Hematopoietic multipotent progenitor cell treated with erythropoietin and hydrocortisone succinate and interleukin-3 and kit ligand, for 8 days (in vitro differentiated cells): ENCODE results near the gene SIM1.

Experiments
- DNase-seq: peaks from one replicate; pipeline ENCODE4 v3.0.0-alpha.2; 2015

Gene SIM1

DNA sequence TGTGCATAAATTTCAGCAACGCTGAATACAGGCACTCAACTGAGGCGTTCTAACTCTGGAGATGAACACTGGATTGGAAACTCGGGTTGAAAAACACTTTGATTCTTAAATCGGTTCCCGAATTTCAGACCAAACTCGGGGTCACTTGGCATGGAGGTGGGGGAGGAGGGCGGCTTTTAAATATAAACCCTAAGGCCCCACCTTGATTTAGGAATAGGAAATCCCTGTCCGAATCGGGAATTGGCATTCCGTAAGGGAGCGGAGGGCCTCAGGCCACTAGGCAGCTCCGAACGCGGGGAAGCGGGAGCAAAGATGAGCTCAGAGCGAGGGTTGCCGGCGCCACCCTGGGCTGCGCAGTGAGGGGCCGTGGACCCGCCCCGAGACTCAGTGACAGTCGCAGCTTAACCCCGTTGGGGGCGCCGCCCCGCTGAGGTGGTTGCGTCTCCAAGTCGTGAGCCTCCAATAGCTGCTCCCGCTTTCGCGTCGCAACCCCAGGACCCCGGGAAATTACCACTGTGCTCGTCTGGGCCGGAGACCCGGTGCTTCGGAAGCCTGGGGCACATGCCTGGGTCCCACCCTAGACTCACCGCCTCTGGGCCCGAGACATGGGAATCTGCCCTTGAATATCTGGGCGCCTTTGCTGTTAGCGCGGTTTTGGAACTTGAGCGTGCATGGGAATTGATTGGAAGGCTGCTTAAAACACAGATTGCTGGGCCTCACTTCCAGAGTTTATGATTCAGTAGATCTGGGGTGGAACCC lies 4.6 kb upstream of the SIM1 start:
- DNase-seq = no peak

- DNase-seq = no peak
Measured at GRCh38 chr6:100468016-100468622, 3.4 kb upstream of the SIM1 start.

GRCh38 chr6:100467129-100468015 lies 2.7 kb upstream of the SIM1 start:
- DNase-seq = no peak

DNA sequence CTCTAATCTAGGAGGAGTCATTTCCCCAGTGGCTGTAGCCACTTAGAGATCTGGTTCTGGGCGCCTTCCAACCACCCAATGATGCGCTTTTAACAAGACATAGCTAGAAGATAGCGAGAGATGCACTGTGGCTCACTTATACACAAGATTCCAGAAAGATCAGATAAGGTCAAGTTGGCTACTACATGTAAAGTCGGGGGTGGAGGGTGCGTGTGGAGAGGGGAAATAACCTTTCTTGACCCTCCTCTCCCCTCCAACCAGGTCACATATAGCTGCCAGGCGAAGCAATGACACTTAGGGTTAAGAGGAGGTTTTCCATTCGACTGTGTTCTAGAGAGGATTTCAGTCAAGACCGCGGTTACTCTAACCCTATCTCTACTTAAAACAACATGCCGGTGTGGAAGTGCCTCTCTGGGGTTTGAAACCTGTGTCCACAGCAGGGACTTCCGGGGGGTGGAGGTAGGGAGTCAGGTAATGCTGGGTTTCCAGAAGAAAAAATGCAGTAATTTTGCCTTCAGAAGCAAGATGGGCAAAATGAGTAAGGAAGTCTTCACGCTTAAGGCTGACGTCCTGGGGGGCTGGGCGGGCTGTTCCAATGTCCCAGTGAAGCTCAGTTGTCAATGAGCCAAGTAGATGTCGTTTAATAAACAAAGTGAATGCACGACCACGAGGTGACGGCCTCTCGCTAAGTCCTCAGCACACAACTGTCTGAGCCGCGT lies 1.8 kb upstream of the SIM1 start:
- no peak for DNase-seq

GRCh38 chr6:100465701-100466409 lies 1.1 kb upstream of the SIM1 start:
- DNase-seq = no peak

DNA sequence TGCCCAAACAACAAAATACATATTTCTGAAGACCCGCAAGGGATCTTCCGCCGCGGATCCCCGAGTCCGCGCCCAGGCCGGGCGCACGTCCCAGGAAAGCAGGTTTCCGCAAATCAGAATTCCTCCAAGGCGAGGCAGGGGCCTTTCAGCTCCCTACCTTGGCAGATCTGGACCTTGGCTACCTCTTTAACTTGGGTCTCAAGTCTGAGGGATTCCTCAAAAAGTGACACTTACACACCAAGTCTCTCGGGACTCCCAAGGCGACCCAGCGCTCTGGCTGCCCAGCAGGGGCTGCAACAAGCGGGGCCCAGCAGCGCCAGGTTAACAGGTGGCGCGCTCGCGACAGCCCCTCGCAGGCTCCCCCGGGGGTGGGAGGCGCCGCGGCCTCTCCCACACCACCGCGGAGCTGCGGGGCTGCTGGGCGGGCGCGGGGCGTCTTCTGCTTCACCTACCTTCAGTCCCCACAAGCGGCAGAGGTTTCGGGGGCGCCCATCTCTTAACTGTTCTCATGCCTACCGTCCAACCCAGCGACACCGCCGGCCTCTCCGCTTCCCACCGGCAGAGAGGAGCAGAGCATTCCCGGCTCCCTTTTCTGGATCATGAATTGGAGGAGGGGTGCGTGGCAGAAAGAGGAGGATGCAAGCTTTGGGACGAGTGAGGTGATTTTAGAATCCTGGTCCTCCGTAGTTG lies 414 bp downstream of the SIM1 start:
- no peak for DNase-seq

GRCh38 chr6:100463630-100464161 lies 1.0 kb downstream of the SIM1 start:
- DNase-seq = no peak

- no peak for DNase-seq
Measured at GRCh38 chr6:100462706-100463629, 1.8 kb downstream of the SIM1 start.

DNA sequence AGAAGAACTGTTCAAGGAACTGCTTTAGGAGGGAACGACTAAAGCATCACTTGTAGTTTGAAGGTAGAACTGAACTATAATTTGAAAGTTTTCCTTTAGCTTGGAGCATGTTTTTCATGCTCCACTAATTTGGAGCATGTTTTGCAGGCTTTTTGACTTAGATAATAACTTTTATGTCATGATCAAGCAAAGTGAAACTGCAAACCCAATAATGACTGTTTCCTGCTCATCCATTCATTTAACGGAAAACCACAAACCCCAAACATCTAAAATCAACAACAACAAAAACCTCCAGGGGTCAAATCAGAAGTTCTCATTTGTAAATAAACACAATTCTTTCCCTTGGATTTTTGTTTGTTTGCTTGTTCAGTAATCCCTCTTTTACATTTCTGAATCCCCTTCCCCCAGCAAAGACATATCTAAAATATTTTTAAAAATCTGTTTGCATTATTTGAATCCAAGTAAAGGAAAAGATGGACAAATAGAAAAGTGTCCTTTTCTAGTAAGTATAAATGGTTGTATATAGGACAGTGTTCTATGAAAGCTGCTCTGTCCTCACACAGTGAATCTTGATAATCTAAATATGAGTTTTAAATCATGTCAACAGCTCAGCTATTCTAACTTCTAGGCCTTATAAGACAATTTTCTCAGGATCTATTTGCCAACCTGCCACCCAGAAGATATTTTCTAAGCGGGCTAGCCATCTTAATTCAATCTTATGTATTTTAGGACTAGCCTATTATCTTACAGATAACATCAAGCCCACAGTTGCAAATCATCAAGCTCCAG lies 2.6 kb downstream of the SIM1 start:
- DNase-seq = no peak

DNA sequence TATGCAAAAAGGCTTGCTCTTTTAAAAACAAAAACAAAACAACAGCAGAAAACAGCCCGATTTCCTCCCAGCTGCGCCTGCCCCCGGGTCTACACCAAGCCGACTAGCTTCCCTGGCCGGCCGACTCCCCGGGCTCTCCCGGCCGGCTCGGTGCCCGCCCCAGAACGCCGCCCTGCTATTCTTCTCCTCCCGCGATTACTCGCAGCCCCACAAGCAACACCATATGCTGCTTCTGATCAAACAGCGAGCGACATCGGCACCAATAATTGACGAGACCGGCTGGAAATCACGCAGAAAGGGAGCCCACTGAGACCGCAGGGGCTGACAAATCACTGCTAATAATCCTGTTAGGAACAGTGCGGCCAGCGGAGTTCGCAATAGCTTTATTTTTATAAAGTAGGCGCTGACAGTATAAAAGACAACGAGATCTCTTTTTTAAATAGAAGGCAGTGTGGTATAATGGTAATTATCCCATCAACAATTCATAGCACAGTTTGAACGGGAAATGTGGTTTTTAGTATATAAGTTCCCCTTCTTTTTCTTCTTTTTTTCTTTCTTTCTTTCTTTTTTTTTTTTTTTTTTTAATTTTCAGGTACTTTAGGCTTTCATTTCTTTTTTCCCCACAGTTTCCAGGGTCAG lies 3.3 kb downstream of the SIM1 start:
- no peak for DNase-seq

DNA sequence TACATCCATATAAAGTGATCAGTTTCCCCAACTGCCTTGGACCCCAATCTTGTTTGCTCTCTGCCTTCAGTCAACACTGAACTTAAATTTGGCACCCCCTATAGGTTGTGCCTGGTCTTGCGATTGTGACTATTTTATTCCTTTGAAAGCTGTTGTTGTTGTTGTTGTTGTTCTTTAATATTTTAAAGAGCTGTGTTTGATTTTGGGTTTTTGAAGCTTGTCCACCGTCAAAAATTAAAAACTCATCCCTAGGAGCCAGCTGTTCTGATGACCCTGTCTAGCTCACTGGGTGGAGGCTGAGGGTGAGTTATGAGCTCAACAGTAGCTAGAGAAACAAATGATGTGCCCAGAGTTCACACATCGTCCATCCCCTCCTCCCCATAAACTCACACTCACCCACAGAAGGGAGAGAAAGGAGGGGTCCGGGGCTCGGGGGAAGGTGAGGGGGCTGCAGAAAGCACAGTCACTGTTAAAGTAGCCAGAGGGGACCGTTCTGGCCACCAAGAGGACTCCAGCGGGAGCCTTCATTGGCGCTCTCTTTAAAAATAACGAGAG lies 4.0 kb downstream of the SIM1 start:
- DNase-seq = no peak

DNA sequence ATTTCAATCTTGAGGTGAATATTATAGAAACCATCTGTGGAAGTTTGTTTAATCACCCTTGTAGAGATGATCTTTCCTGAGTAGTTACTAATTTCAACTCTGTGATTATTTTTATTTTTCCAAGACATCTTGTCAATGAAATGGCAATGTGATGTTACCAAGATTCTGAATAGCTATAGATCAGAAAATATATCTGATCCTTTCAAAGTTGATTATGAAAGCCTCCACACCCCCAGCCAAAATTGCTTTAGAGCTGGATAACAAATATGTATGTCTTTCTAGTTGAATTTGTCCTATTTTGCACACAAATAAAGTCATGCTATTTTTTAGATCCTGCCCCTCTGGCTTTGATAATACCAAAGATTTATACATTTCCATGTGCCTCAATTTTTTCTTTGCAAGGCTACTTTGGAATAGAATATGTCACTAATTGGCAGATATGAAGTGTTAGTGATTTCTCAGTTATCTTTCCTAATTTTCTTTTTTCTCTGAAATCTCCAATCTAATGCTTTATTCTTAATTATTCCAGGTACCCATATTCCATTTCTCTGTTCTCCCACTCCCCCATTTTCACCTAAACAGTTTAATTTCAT lies 5.0 kb downstream of the SIM1 start:
- no peak for DNase-seq

DNA sequence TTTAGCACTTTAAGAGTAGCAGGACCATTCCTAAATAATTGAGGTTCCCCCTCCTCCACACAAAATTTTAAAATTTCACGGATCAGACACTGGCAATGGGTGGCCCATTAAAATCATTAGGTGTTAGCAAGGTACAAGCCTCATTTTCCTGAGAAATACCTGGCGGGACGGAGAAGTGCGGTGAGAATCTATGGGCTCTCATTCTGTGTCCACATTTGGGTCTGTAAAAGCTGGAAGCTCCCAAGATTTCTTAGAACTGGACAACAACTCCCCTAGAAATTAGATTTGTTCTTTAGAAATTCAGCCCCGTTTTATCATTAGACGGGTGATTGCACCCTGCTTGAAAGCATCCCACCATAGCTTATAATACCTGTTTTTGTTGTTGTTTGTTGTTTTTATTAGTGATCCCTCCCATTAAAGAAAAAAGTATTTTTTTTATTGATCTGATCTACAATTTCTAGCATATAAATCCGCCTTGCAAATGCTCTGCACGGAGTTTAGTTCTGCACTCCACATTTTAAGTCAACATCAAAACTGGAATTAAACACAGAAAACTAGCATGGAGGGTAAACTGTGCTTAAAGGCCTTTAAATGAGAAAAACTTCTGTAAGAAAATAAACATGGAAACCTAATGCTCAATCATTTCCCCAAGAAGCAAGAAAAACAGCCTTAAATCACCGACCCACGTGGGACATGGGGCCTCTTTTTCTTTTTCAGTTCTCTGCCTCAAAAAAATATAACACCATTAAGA lies 5.7 kb downstream of the SIM1 start:
- no peak for DNase-seq

GRCh38 chr6:100457311-100457990 lies 7.3 kb downstream of the SIM1 start:
- no peak for DNase-seq

DNA sequence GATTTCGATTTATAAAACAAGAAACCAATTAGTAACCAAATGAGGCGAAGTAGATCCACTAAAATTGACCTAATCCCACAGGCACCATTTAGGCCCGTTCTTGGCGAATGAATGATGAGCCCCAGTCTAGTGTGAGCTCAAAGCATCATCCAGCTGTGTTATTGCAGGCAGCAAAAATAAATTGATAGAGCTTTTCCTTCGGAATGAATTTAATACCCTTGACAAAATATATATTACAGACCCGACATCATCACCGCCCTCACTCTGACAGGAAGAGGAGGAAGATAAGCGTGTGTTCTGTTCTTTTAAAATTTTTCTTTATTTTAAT lies 7.8 kb downstream of the SIM1 start:
- no peak for DNase-seq

GRCh38 chr6:100456141-100456907 lies 8.4 kb downstream of the SIM1 start:
- no peak for DNase-seq
